Endothelial cell of umbilical vein (primary cell): ENCODE measurements around the gene ARFRP1. TPM values are rescaled to one million over a fixed set of nuclear protein-coding genes. Genes with fewer than 3 reads are reported as not detected.
A peak's percentile ranks its signal among the peaks of the same experiment; 100 is the strongest.

Experiments
- BruUV-seq: library from RNA; stranded (reverse); fragments of 400-500 nt; replicated peaks from 2 replicates; lab custom pipeline; 2021; lab: Mats Ljungman, UMichigan
- CTCF ChIA-PET: fragments of 300-600, 350-600 bp; sonication (Branson Sonifier 250); formaldehyde crosslinking; loops from one replicate; lab custom pipeline; 2021; ENCODE audit warnings: antibody characterized with exemption, inconsistent platforms; lab: Charles Lee
- POLR2A ChIA-PET: fragments of 300-600, 350-600 bp; sonication (Branson Sonifier 250); formaldehyde crosslinking; loops from one replicate; lab custom pipeline; 2021; ENCODE audit warnings: antibody characterized with exemption, inconsistent platforms; lab: Charles Lee
- DNase-seq: peaks from one replicate; pipeline ENCODE4 v3.0.0-alpha.2; 2011; ENCODE audit warnings: low read depth, low spot score
- FAIRE-seq: peaks from 2 replicates; lab custom pipeline; 2011; peaks lifted over from hg19 to GRCh38; lab: Jason Lieb, UNC
- H2AFZ ChIP-seq: 2 replicates; pipeline ENCODE4 v1.6.0; 2012; ENCODE audit warnings: low read depth, low read length, control low read depth, inconsistent platforms
- H3K27ac ChIP-seq: 2 replicates; pipeline ENCODE4 v1.5.1; 2011; ENCODE audit warnings: low read depth, mild to moderate bottlenecking, control low read depth, low read length, moderate library complexity; ENCODE audit not compliant: insufficient read depth
- H3K27me3 ChIP-seq, 2 experiments: 2 replicates each; pipeline versions ENCODE4 v1.6.0 to v1.6.1; 2011; ENCODE audit warnings: low read length in 2 of 2, mixed read lengths in 1 of 2; ENCODE audit not compliant: control insufficient read depth in 2 of 2, insufficient read depth in 2 of 2
- H3K36me3 ChIP-seq, 2 experiments: 2 replicates in 1 of 2; 3 replicates in 1 of 2; pipeline ENCODE4 v1.5.1; 2011; ENCODE audit warnings: low read length in 2 of 2, mild to moderate bottlenecking in 1 of 2, moderate library complexity in 1 of 2; ENCODE audit not compliant: control insufficient read depth in 2 of 2, insufficient read depth in 2 of 2; ENCODE audit errors: extremely low read depth in 1 of 2
- H3K4me1 ChIP-seq: 3 replicates; pipeline ENCODE4 v1.5.1; 2011; ENCODE audit warnings: mild to moderate bottlenecking, low read length; ENCODE audit not compliant: control insufficient read depth, insufficient read depth; ENCODE audit errors: extremely low read depth
- H3K4me2 ChIP-seq: 2 replicates; pipeline ENCODE4 v1.6.1; 2011; ENCODE audit warnings: low read length, control low read depth, mixed read lengths; ENCODE audit not compliant: insufficient read depth
- H3K4me3 ChIP-seq, 3 experiments: fragments of 200-600 bp in 1 of 3; sonication (generic), shearing (Covaris generic) in 1 of 3; replicated peaks in 1 of 3; 2 replicates each; pipeline ENCODE4 v1.5.1; 2011 to 2016; ENCODE audit warnings: control low read depth in 3 of 3, low read length in 3 of 3, mild to moderate bottlenecking in 2 of 3, inconsistent platforms in 1 of 3, low read depth in 1 of 3, moderate library complexity in 1 of 3; ENCODE audit not compliant: insufficient read depth in 1 of 3
- H3K79me2 ChIP-seq: 2 replicates; pipeline ENCODE4 v1.6.0; 2012; ENCODE audit warnings: low read length, inconsistent platforms; ENCODE audit not compliant: control insufficient read depth, insufficient read depth
- H3K9ac ChIP-seq: replicated peaks from 2 replicates; pipeline ENCODE3; 2011; ENCODE audit warnings: low read length, control low read depth; ENCODE audit not compliant: insufficient read depth; ENCODE audit errors: extremely low read depth
- H3K9me1 ChIP-seq: replicated peaks from 3 replicates; pipeline ENCODE4 v1.6.0; 2011; ENCODE audit warnings: mild to moderate bottlenecking, low read length; ENCODE audit not compliant: control insufficient read depth, insufficient read depth; ENCODE audit errors: extremely low read depth
- H3K9me3 ChIP-seq: replicated peaks from 2 replicates; pipeline ENCODE4 v1.5.1; 2012; ENCODE audit warnings: low read length, inconsistent platforms; ENCODE audit not compliant: control insufficient read depth, insufficient read depth
- H4K20me1 ChIP-seq: replicated peaks from 2 replicates; pipeline ENCODE3; 2011; ENCODE audit warnings: mild to moderate bottlenecking, low read length; ENCODE audit not compliant: control insufficient read depth, insufficient read depth; ENCODE audit errors: extremely low read depth
- FOS ChIP-seq: IDR thresholded peaks from 2 replicates; pipeline ENCODE4 v1.6.1; 2011; ENCODE audit warnings: mild to moderate bottlenecking, low read length, moderate library complexity, borderline replicate concordance; ENCODE audit not compliant: insufficient read depth
- JUN ChIP-seq: IDR thresholded peaks from 2 replicates; pipeline ENCODE4 v1.6.1; 2011; ENCODE audit warnings: borderline replicate concordance, low read depth; ENCODE audit not compliant: insufficient read length, insufficient read depth
- MYC ChIP-seq: IDR thresholded peaks from one replicate; pipeline ENCODE4 v1.6.1; 2011; ENCODE audit warnings: mild to moderate bottlenecking, low read depth, low read length
- POLR2AphosphoS5 ChIP-seq: IDR thresholded peaks from 2 replicates; pipeline ENCODE4 v1.6.1; 2012; ENCODE audit warnings: low read depth, mild to moderate bottlenecking, control low read depth, low read length, moderate library complexity; ENCODE audit not compliant: insufficient read depth
- dilution Hi-C: fragments of 300-500 bp; cut with MboI; formaldehyde crosslinking; loops from one replicate; pipeline ENCODE4 v1.15.0; 2019; ENCODE audit warnings: low sequenced_read_pairs; ENCODE audit not compliant: extremely low pct_ligation_motif_present
- intact Hi-C: fragments of 100-400 bp; cut with micrococcal nuclease; formaldehyde crosslinking; loops from one replicate; pipeline ENCODE4 v1.10.0; 2022
- polyA plus RNA-seq, 4 experiments: library from polyadenylated mRNA; depleted of rRNA in 3 of 4; stranded (reverse) in 3 of 4; unstranded in 1 of 4; fragments of >200 nt; gene quantifications; 2 replicates each; pipeline versions ENCODE4 v1.2.1 to v1.2.3, GENCODE V29; 2011 to 2012; ENCODE audit warnings: missing spikeins in 1 of 4
- total RNA-seq: library from RNA; stranded (reverse); gene quantifications from 2 replicates; pipeline ENCODE4 v1.2.3, GENCODE V29; 2021

The ARFRP1 gene
- total and polyA plus RNA-seq, 2 donors (not counting 3 experiments of a cell fraction or from before 2014, with no cell fraction given): 48.7 to 51.6 TPM

GRCh38 chr20:63701051-63701328 is 6.8 kb downstream of the ARFRP1 start:
- H3K9me1 ChIP-seq: no peaks in the 10 kb centered on the region
- no peak overlapping the region for H2AFZ ChIP-seq
- no peaks in the 10 kb centered on the region for H3K9me3 ChIP-seq
- ChIA-PET POLR2A (no interaction called here), CTCF (no interaction called here)
- BruUV-seq: no TSS peak
- no peaks in the 10 kb centered on the region for H3K27me3 ChIP-seq
- DNase-seq (no peak), FAIRE-seq (no peak)
- H3K9ac ChIP-seq: no peak overlapping the region
- peaks cover 34% of the 10 kb centered on the region for H3K4me1 ChIP-seq
- H3K79me2 ChIP-seq: peaks cover 4% of the 10 kb centered on the region
- H3K4me2 ChIP-seq: no peak overlapping the region
- dilution Hi-C loops (no loop called here), intact Hi-C loops (no loop called here)
- TF ChIP-seq JUN (no peak), MYC (no peak), POLR2AphosphoS5 (no peak)
- no peak overlapping the region for H3K4me3 ChIP-seq
- H3K36me3 ChIP-seq: peaks cover 4 to 12% of the 10 kb centered on the region in 2 experiments
- H4K20me1 ChIP-seq: no peaks in the 10 kb centered on the region
- no peak overlapping the region for H3K27ac ChIP-seq

GRCh38 chr20:63700199-63701050 is 7.4 kb downstream of the ARFRP1 start:
- DNase-seq (no peak), FAIRE-seq (no peak)
- BruUV-seq: no TSS peak
- no peaks in the 10 kb centered on the region for H3K79me2 ChIP-seq
- ChIA-PET POLR2A (interaction anchor here (1.5 kb wide), 1 partner anchor 8 kb away, joined by 8 read pairs; the partner anchor contains the start of genes ARFRP1 and ZGPAT), CTCF (no interaction called here)
- H3K9me3 ChIP-seq: no peaks in the 10 kb centered on the region
- H3K27ac ChIP-seq: no peak overlapping the region
- H3K27me3 ChIP-seq: no peaks in the 10 kb centered on the region
- no peaks in the 10 kb centered on the region for H4K20me1 ChIP-seq
- H3K4me2 ChIP-seq: no peak overlapping the region
- no peaks in the 10 kb centered on the region for H3K9me1 ChIP-seq
- H2AFZ ChIP-seq: no peak overlapping the region
- H3K4me1 ChIP-seq: peaks cover 35% of the 10 kb centered on the region
- peaks cover 3 to 8% of the 10 kb centered on the region in 2 experiments for H3K36me3 ChIP-seq
- TF ChIP-seq POLR2AphosphoS5 (peak; percentile 8), FOS (no peak)
- no peak overlapping the region for H3K4me3 ChIP-seq
- no peak overlapping the region for H3K9ac ChIP-seq
- dilution Hi-C loops (no loop called here), intact Hi-C loops (no loop called here)
